Prostate gland (tissue), 2 donors: ENCODE measurements around the gene METTL21A. TPM values are rescaled to one million over a fixed set of nuclear protein-coding genes. Genes with fewer than 3 reads are reported as not detected.
A peak's percentile ranks its signal among the peaks of the same experiment; 100 is the strongest.

Experiments
- DNase-seq: peaks from one replicate; pipeline ENCODE4 v3.0.0-alpha.2; 2019; ENCODE audit warnings: low spot score
- H3K27ac ChIP-seq, 2 donors: fragments of 200-600 bp; sonication (generic); 2 replicates each; pipeline ENCODE4 v1.5.1; 2017 to 2019
- H3K27me3 ChIP-seq: fragments of 200-600 bp; sonication (generic); replicated peaks from 2 replicates; pipeline ENCODE4 v1.5.1; 2019; ENCODE audit not compliant: insufficient read depth
- H3K36me3 ChIP-seq, 2 donors: fragments of 200-600 bp; sonication (generic); 1 replicate in 1 of 2; 2 replicates in 1 of 2; pipeline versions ENCODE4 v1.5.1 to v1.8.1; 2017 to 2019
- H3K4me1 ChIP-seq: fragments of 200-600 bp; sonication (generic); replicated peaks from 2 replicates; pipeline ENCODE4 v1.5.1; 2019
- H3K4me3 ChIP-seq, 2 donors: fragments of 200-600 bp; sonication (generic); 2 replicates each; pipeline ENCODE4 v1.5.1; 2017 to 2019
- H3K9me3 ChIP-seq: fragments of 200-600 bp; sonication (generic); 2 replicates; pipeline ENCODE4 v1.5.1; 2017
- CTCF ChIP-seq, 4 experiments: fragments of 200-600 bp in 2 of 4; fragments of 450-650 bp in 2 of 4; sonication (generic) in 2 of 4; IDR thresholded peaks; 1 replicate in 3 of 4; 2 replicates in 1 of 4; pipeline ENCODE4 v1.5.1; 2016 to 2019; ENCODE audit warnings: antibody characterized with exemption in 4 of 4, mild to moderate bottlenecking in 2 of 4, moderate library complexity in 2 of 4
- POLR2A ChIP-seq: fragments of 450-650 bp; IDR thresholded peaks from one replicate; pipeline ENCODE4 v1.6.1; 2016; ENCODE audit warnings: antibody characterized with exemption, mild to moderate bottlenecking
- POLR2AphosphoS5 ChIP-seq: sonication (generic); formaldehyde crosslinking; IDR thresholded peaks from one replicate; pipeline ENCODE4 v1.6.1; 2017; ENCODE audit warnings: antibody characterized with exemption
- WGBS: methylation state at CpG from one replicate; pipeline ENCODE4 v1.1.5; 2018; 5-methylcytosine and 5-hydroxymethylcytosine counted together
- intact Hi-C: fragments of 100-400 bp; cut with DNase I; formaldehyde crosslinking; loops from one replicate; pipeline ENCODE4 v1.14.2; 2022
- total RNA-seq, 2 donors: library from RNA; depleted of rRNA; stranded (reverse); fragments of >200 nt; gene quantifications; one replicate each; pipeline ENCODE4 v1.1.0, GENCODE V29; 2016

The METTL21A gene
- total RNA-seq, 2 donors from 2014 or later: 5.2 to 15.5 TPM

GRCh38 chr2:207617011-207617671 lies 8.1 kb downstream of the METTL21A start:
- Histone ChIP-seq H3K36me3 (no peaks in the 10 kb centered on the region), H3K9me3 (no peaks in the 10 kb centered on the region), H3K27me3 (no peaks in the 10 kb centered on the region), H3K4me3 (no peak overlapping the region), H3K4me1 (no peaks in the 10 kb centered on the region), H3K27ac (peak overlapping the region; percentile 42 to 54)
- no peak for DNase-seq
- intact Hi-C loops: loop anchor here (10.0 kb wide), 1 partner anchor 648 kb away; the partner anchor contains the start of gene PIKFYVE
- no peak for TF ChIP-seq POLR2A
- peak; percentile 25 for TF ChIP-seq POLR2AphosphoS5
- TF ChIP-seq CTCF (IDR thresholded peaks at IDR 0.05): no peak
- 53% methylated on average over 6 of the region's 6 CpGs for WGBS

GRCh38 chr2:207616185-207616584 lies 9.0 kb downstream of the METTL21A start:
- WGBS: 90% methylated on average over 4 of the region's 4 CpGs
- Histone ChIP-seq H3K4me3 (no peak overlapping the region), H3K36me3 (no peaks in the 10 kb centered on the region), H3K27me3 (no peaks in the 10 kb centered on the region), H3K27ac (no peak overlapping the region), H3K4me1 (no peaks in the 10 kb centered on the region), H3K9me3 (no peaks in the 10 kb centered on the region)
- intact Hi-C loops: loop anchor here (10.0 kb wide), 1 partner anchor 649 kb away; the partner anchor contains the start of gene PIKFYVE
- no peak for DNase-seq
- TF ChIP-seq POLR2AphosphoS5 (no peak), POLR2A (no peak), CTCF (IDR thresholded peaks at IDR 0.05) (no peak)

GRCh38 chr2:207614824-207615223 lies 10.4 kb downstream of the METTL21A start:
- Histone ChIP-seq H3K27ac (no peak overlapping the region), H3K4me3 (no peak overlapping the region), H3K27me3 (no peaks in the 10 kb centered on the region), H3K9me3 (no peaks in the 10 kb centered on the region), H3K4me1 (no peaks in the 10 kb centered on the region), H3K36me3 (no peaks in the 10 kb centered on the region)
- intact Hi-C loops: loop anchor here (10.0 kb wide), 1 partner anchor 650 kb away; the partner anchor contains the start of gene PIKFYVE
- WGBS: 70% methylated on average over 2 of the region's 2 CpGs
- TF ChIP-seq CTCF (IDR thresholded peaks at IDR 0.05): no peak
- TF ChIP-seq POLR2A: no peak
- TF ChIP-seq POLR2AphosphoS5: no peak
- no peak for DNase-seq

GRCh38 chr2:207612714-207613113 lies 12.5 kb downstream of the METTL21A start:
- no peaks in the 10 kb centered on the region for H3K4me1 ChIP-seq
- H3K4me3 ChIP-seq: no peak overlapping the region
- no peaks in the 10 kb centered on the region for H3K27me3 ChIP-seq
- no peak for TF ChIP-seq POLR2AphosphoS5
- no peak for TF ChIP-seq CTCF (IDR thresholded peaks at IDR 0.05)
- TF ChIP-seq POLR2A: no peak
- H3K27ac ChIP-seq: no peak overlapping the region
- no peak for DNase-seq
- H3K36me3 ChIP-seq: no peaks in the 10 kb centered on the region
- intact Hi-C loops: loop anchor here (10.0 kb wide), 1 partner anchor 652 kb away; the partner anchor contains the start of gene PIKFYVE
- no peaks in the 10 kb centered on the region for H3K9me3 ChIP-seq
- 71% methylated on average over 4 of the region's 4 CpGs for WGBS

- H3K27ac ChIP-seq: no peak overlapping the region
- no peaks in the 10 kb centered on the region for H3K27me3 ChIP-seq
- no peak for DNase-seq
- H3K4me3 ChIP-seq: no peak overlapping the region
- H3K9me3 ChIP-seq: no peaks in the 10 kb centered on the region
- intact Hi-C loops: no loop called here
- no peaks in the 10 kb centered on the region for H3K36me3 ChIP-seq
- 92% methylated on average over 5 of the region's 5 CpGs for WGBS
- H3K4me1 ChIP-seq: no peaks in the 10 kb centered on the region
- TF ChIP-seq CTCF (IDR thresholded peaks at IDR 0.05): no peak
- no peak for TF ChIP-seq POLR2A
- no peak for TF ChIP-seq POLR2AphosphoS5
These were observed 18.4 kb downstream of the METTL21A start for GRCh38 chr2:207606829-207607228.
